ENCODE measurements around the gene FSHR.

GRCh38 chr2:48952614-48953013 is 201.7 kb downstream of the FSHR start:
- no peak for TF ChIP-seq CTCF (conservative IDR thresholded peaks at IDR 0.05)
- no peak for TF ChIP-seq EZH2 (IDR thresholded peaks at IDR 0.05; ENCODE audit: low read depth)

Data from PC-9 (cell line).